Gastroesophageal sphincter (tissue), 4 donors: Measurements from ENCODE around the gene TTC21A. TPM values are rescaled to one million over a fixed set of nuclear protein-coding genes. Genes with fewer than 3 reads are reported as not detected.

ENCODE experiments used
- ATAC-seq: fragments of 150-250 bp; one replicate; pipeline ENCODE4 v1.9.1; 2016; ENCODE audit warnings: mild to moderate bottlenecking, moderate library complexity
- H3K27ac ChIP-seq, 4 donors: fragments of 200-600 bp; sonication (generic) in 3 of 4; 1 replicate in 3 of 4; 2 replicates in 1 of 4; pipeline ENCODE4 v1.5.1; 2016 to 2019
- H3K27me3 ChIP-seq: fragments of 200-600 bp; sonication (generic); one replicate; pipeline ENCODE4 v1.5.1; 2019
- H3K36me3 ChIP-seq, 2 donors: fragments of 200-600 bp; sonication (generic); one replicate each; pipeline ENCODE4 v1.5.1; 2019; ENCODE audit warnings: control low read depth in 1 of 2
- H3K4me1 ChIP-seq, 3 donors: fragments of 200-600 bp; sonication (generic); 1 replicate in 2 of 3; 2 replicates in 1 of 3; pipeline ENCODE4 v1.5.1; 2016 to 2019; ENCODE audit warnings: control low read depth in 2 of 3
- H3K4me3 ChIP-seq, 2 donors: fragments of 200-600 bp; sonication (generic); one replicate each; pipeline ENCODE4 v1.5.1; 2019; ENCODE audit warnings: mild to moderate bottlenecking in 1 of 2, moderate library complexity in 1 of 2
- H3K9me3 ChIP-seq, 3 donors: fragments of 200-600 bp; sonication (generic); one replicate each; pipeline ENCODE4 v1.5.1; 2017 to 2019; ENCODE audit warnings: control low read depth in 2 of 3
- CTCF ChIP-seq, 4 experiments: fragments of 200-600 bp in 2 of 4; fragments of 450-650 bp in 2 of 4; sonication (generic) in 1 of 4; IDR thresholded peaks; one replicate each; pipeline ENCODE4 v1.5.1; 2017 to 2019; ENCODE audit warnings: antibody characterized with exemption in 4 of 4, mild to moderate bottlenecking in 2 of 4, moderate library complexity in 2 of 4
- EP300 ChIP-seq: sonication (generic); formaldehyde crosslinking; IDR thresholded peaks from one replicate; pipeline ENCODE4 v1.6.1; 2017; ENCODE audit warnings: antibody characterized with exemption, mild to moderate bottlenecking
- POLR2A ChIP-seq, 2 donors: fragments of 450-650 bp; IDR thresholded peaks; one replicate each; pipeline ENCODE4 v1.6.1; 2017; ENCODE audit warnings: antibody characterized with exemption in 2 of 2, mild to moderate bottlenecking in 2 of 2, moderate library complexity in 1 of 2
- POLR2AphosphoS5 ChIP-seq: sonication (generic); formaldehyde crosslinking; IDR thresholded peaks from one replicate; pipeline ENCODE4 v1.6.1; 2017; ENCODE audit warnings: antibody characterized with exemption
- WGBS, 2 donors: methylation state at CpG; one replicate each; pipeline ENCODE4 v1.1.5; 2018; ENCODE audit warnings: low coverage in 1 of 2; 5-methylcytosine and 5-hydroxymethylcytosine counted together
- total RNA-seq, 4 donors: library from RNA; depleted of rRNA; stranded (reverse); fragments of >200 nt; gene quantifications; one replicate each; pipeline ENCODE4 v1.1.0, GENCODE V29; 2016

TTC21A gene
- total RNA-seq, 4 donors from 2014 or later, result 0.54 to 8.5 (median 5.0) TPM

- ATAC-seq, result peak; percentile 69
- WGBS, 2 donors, result 0% methylated on average over 3 to 10 of the region's 32 CpGs
- Histone ChIP-seq H3K27ac (peak overlapping the region; percentile 87 to 99 (median 95)), H3K4me1 (peaks cover 2 to 65% (median 29%) of the 10 kb centered on the region in 3 donors), H3K9me3 (no peaks in the 10 kb centered on the region), H3K4me3 (peak overlapping the region; percentile 49 to 53), H3K27me3 (no peaks in the 10 kb centered on the region), H3K36me3 (no peaks in the 10 kb centered on the region)
- TF ChIP-seq POLR2AphosphoS5, result peak; percentile 95
- no peak for TF ChIP-seq EP300
- TF ChIP-seq POLR2A (IDR thresholded peaks at IDR 0.05), result peak; percentile 62 to 74
Measured at GRCh38 chr3:39177708-39178332, 70.3 kb downstream of the TTC21A start.

- TF ChIP-seq CTCF (IDR thresholded peaks at IDR 0.05), result peak in 1 of 4 experiments; percentile 11
- no peak for TF ChIP-seq POLR2AphosphoS5
- ATAC-seq, result no peak
- 45 to 48% methylated on average over 4 of the region's 4 CpGs for WGBS, 2 donors
- Histone ChIP-seq H3K36me3 (no peaks in the 10 kb centered on the region), H3K9me3 (no peaks in the 10 kb centered on the region), H3K27ac (peak overlapping the region; percentile 87 to 99 (median 95)), H3K4me3 (peak overlapping the region in 1 of 2 donors; percentile 53), H3K4me1 (peaks cover 2 to 73% (median 33%) of the 10 kb centered on the region in 3 donors), H3K27me3 (no peaks in the 10 kb centered on the region)
Measured at GRCh38 chr3:39178553-39178952, 71.1 kb downstream of the TTC21A start.

DNA sequence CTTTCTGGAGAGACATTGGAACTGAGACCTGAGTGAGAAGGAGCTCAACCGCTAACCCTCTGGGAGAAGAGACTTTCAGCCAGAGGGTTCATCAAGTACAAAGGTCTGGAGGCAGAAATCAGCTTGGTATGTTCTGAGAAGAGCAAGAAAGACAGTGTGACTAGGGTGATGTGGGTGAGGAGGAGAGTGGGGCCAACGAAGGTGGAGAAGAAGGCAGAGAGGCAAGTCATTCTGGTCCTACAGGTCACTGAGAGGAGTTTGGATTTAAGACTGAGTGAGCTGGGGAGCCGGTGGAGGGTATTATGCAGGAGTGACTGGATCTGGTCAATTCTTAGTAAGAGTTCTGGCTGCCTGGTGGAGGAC lies 72.7 kb downstream of the TTC21A start:
- 67 to 100% methylated on average over 1 to 3 of the region's 3 CpGs for WGBS, 2 donors
- no peak for TF ChIP-seq CTCF (IDR thresholded peaks at IDR 0.05)
- TF ChIP-seq POLR2A (IDR thresholded peaks at IDR 0.05), result no peak
- TF ChIP-seq EP300, result no peak
- no peak for TF ChIP-seq POLR2AphosphoS5
- no peaks in the 10 kb centered on the region for H3K27me3 ChIP-seq
- H3K9me3 ChIP-seq, result no peaks in the 10 kb centered on the region
- H3K27ac ChIP-seq, result peak overlapping the region; percentile 68 to 96 (median 90)
- peak overlapping the region in 1 of 2 donors; percentile 45 for H3K4me3 ChIP-seq
- no peaks in the 10 kb centered on the region for H3K36me3 ChIP-seq
- ATAC-seq, result no peak
- H3K4me1 ChIP-seq, result peaks cover 2 to 75% (median 33%) of the 10 kb centered on the region in 3 donors

GRCh38 chr3:39180546-39181346 lies 73.3 kb downstream of the TTC21A start:
- H3K36me3 ChIP-seq, result no peaks in the 10 kb centered on the region
- peak; percentile 90 for ATAC-seq
- WGBS, 2 donors, result 12 to 18% methylated on average over 15 to 16 of the region's 64 CpGs
- peak overlapping the region; percentile 78 to 96 (median 90) for H3K27ac ChIP-seq
- no peaks in the 10 kb centered on the region for H3K9me3 ChIP-seq
- H3K4me3 ChIP-seq, result peak overlapping the region; percentile 21 to 45
- H3K4me1 ChIP-seq, result peaks cover 2 to 75% (median 33%) of the 10 kb centered on the region in 3 donors
- TF ChIP-seq POLR2A (IDR thresholded peaks at IDR 0.05), result no peak
- TF ChIP-seq EP300, result peak; percentile 53
- peak in 3 of 4 experiments; percentile 30 to 59 (median 53) for TF ChIP-seq CTCF (IDR thresholded peaks at IDR 0.05)
- TF ChIP-seq POLR2AphosphoS5, result peak; percentile 82
- no peaks in the 10 kb centered on the region for H3K27me3 ChIP-seq

DNA sequence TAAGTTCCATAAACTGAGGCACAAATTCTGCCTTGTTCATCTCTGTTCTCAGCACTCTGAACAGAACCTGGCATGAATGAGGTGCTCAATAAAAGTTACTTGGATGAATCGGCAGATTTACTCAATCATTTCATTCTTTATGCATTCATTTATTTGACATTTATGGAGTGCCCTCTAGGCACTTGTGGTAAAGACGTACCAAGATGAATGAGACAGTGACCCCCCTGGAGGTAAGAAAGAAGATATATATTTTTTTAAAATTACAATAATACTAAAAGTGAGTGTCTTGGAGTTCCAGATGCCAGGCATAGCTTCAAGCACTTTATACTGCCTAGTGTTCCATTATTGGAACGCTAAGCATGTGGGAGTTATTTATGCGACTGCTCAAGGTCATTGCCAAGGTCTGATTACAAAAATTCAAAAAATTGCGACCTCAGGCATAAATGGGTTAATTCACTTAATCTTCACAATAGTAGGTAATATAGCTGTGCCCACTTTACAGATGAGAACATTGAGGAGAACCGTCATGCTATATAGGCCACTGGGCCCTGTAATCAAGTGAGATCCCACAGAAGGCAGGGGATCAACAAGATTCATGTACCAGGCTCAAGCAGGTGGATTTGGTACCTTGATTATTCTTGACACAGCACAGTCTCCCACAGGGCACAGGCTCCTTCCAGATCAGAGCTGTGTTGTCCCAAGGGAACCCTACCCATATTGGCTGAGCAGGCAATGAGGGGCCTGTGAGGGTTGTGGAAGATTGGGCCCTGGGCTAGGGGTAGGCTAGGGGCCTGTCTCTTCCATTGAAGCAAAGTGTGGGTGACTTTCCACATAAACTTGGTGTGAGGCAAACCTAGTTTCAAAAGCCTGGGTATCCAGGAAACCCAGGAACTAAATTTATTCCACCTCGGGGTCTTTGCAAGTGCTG lies 74.2 kb downstream of the TTC21A start:
- H3K27ac ChIP-seq, result peak overlapping the region; percentile 78 to 96 (median 90)
- ATAC-seq, result no peak
- peaks cover 2 to 72% (median 32%) of the 10 kb centered on the region in 3 donors for H3K4me1 ChIP-seq
- 75 to 92% methylated on average over 6 to 7 of the region's 7 CpGs for WGBS, 2 donors
- peak overlapping the region in 1 of 2 donors; percentile 45 for H3K4me3 ChIP-seq
- no peaks in the 10 kb centered on the region for H3K9me3 ChIP-seq
- no peaks in the 10 kb centered on the region for H3K27me3 ChIP-seq
- H3K36me3 ChIP-seq, result no peaks in the 10 kb centered on the region
- no peak for TF ChIP-seq EP300
- TF ChIP-seq CTCF (IDR thresholded peaks at IDR 0.05), result no peak
- TF ChIP-seq POLR2A (IDR thresholded peaks at IDR 0.05), result no peak
- TF ChIP-seq POLR2AphosphoS5, result no peak
